ENCODE data around the gene CC2D2A. TPM values are rescaled to one million over a fixed set of nuclear protein-coding genes. Genes with fewer than 3 reads are reported as not detected.
"Not testable (repeated sequence)": the region's sequence is repeated elsewhere in the genome, so short reads cannot be mapped to it uniquely, and the experiment has no call there.

Gene CC2D2A
- total RNA-seq, 2 experiments from 2014 or later, result not detected

- DNase-seq (no peak), ATAC-seq (no peak)
- CTCF ChIA-PET, result no interaction called here
- Mint-ChIP-seq H3K4me3 (no peak overlapping the region), H3K36me3 (peaks cover 31% of the 10 kb centered on the region), H3K27ac (no peak overlapping the region), H3K4me1 (no peaks in the 10 kb centered on the region), H3K9me3 (ENCODE audit: low read depth) (no peaks in the 10 kb centered on the region), H3K27me3 (no peaks in the 10 kb centered on the region)
Measured at GRCh38 chr4:15612136-15612535, 142.5 kb downstream of the CC2D2A start.

GRCh38 chr4:15614891-15615290, 145.2 kb downstream of the CC2D2A start:
- H3K4me3 Mint-ChIP-seq; H3K9me3 Mint-ChIP-seq (ENCODE audit: low read depth); H3K27me3 Mint-ChIP-seq; H3K4me1 Mint-ChIP-seq; ATAC-seq; H3K27ac Mint-ChIP-seq; CTCF ChIA-PET; DNase-seq: not testable (repeated sequence)
- H3K36me3 Mint-ChIP-seq, result peaks cover 45% of the 10 kb centered on the region

- Mint-ChIP-seq H3K9me3 (ENCODE audit: low read depth) (peaks cover 17% of the 10 kb centered on the region), H3K36me3 (peaks cover 61% of the 10 kb centered on the region)
- DNase-seq, H3K27me3 Mint-ChIP-seq, H3K4me1 Mint-ChIP-seq, H3K4me3 Mint-ChIP-seq, H3K27ac Mint-ChIP-seq, ATAC-seq: not testable (repeated sequence)
- CTCF ChIA-PET, result interaction anchor here (1.2 kb wide), 1 partner anchor 9 kb away, joined by 4 read pairs; no protein-coding TSS in a partner anchor
Measured at GRCh38 chr4:15617407-15617806, 147.7 kb downstream of the CC2D2A start.

- Mint-ChIP-seq H3K4me1 (no peaks in the 10 kb centered on the region), H3K9me3 (ENCODE audit: low read depth) (peaks cover 5% of the 10 kb centered on the region), H3K27ac (no peak overlapping the region), H3K27me3 (no peaks in the 10 kb centered on the region), H3K4me3 (no peak overlapping the region), H3K36me3 (peaks cover 42% of the 10 kb centered on the region)
- CTCF ChIA-PET, result interaction anchor here (2.0 kb wide), 1 partner anchor 9 kb away, joined by 4 read pairs; no protein-coding TSS in a partner anchor
- no peak for DNase-seq
- no peak for ATAC-seq
Measured at GRCh38 chr4:15636818-15637217, 167.1 kb downstream of the CC2D2A start.

GRCh38 chr4:15638418-15638817, 168.7 kb downstream of the CC2D2A start:
- no peaks in the 10 kb centered on the region for H3K9me3 Mint-ChIP-seq (ENCODE audit: low read depth)

GRCh38 chr4:15648600-15648999, 178.9 kb downstream of the CC2D2A start:
- peaks cover 2% of the 10 kb centered on the region for H3K36me3 Mint-ChIP-seq
- no peak overlapping the region for H3K4me3 Mint-ChIP-seq
- peaks cover 49% of the 10 kb centered on the region for H3K4me1 Mint-ChIP-seq
- CTCF ChIA-PET, result interaction anchor here (1.6 kb wide), 1 partner anchor 417 kb away, joined by 4 read pairs; no protein-coding TSS in a partner anchor
- H3K9me3 Mint-ChIP-seq (ENCODE audit: low read depth), result no peaks in the 10 kb centered on the region
- no peak for ATAC-seq
- no peak for DNase-seq
- H3K27me3 Mint-ChIP-seq, result no peaks in the 10 kb centered on the region
- H3K27ac Mint-ChIP-seq, result peak overlapping the region; percentile 8

More at GRCh38 chr4:15638418-15638817, 168.7 kb downstream of the CC2D2A start:
- ATAC-seq, result no peak
- CTCF ChIA-PET, result no interaction called here
- Mint-ChIP-seq H3K27ac (no peak overlapping the region), H3K27me3 (no peaks in the 10 kb centered on the region), H3K4me3 (no peak overlapping the region), H3K36me3 (peaks cover 37% of the 10 kb centered on the region), H3K4me1 (no peaks in the 10 kb centered on the region)
- no peak for DNase-seq

GRCh38 chr4:15649914-15650545, 180.3 kb downstream of the CC2D2A start:
- ATAC-seq (peak; percentile 62), DNase-seq (peak; percentile 77)
- Mint-ChIP-seq H3K4me3 (peak overlapping the region; percentile 51), H3K4me1 (peaks cover 58% of the 10 kb centered on the region), H3K27me3 (no peaks in the 10 kb centered on the region), H3K9me3 (ENCODE audit: low read depth) (no peaks in the 10 kb centered on the region), H3K36me3 (peaks cover 4% of the 10 kb centered on the region), H3K27ac (peak overlapping the region; percentile 78)
- CTCF ChIA-PET, result interaction anchor here (0.6 to 1.8 kb wide), 6 partner anchors 15 to 418 kb away, joined by 3 to 7 read pairs (median 3); no protein-coding TSS in a partner anchor

Other genes starting within 250 kb of the CC2D2A start
- gene C1QTNF7, start 41.8 kb upstream of the CC2D2A start, total RNA-seq, result not detected
- gene FBXL5, start 185.5 kb downstream of the CC2D2A start, total RNA-seq, result 10 to 100 TPM; 37.0 to 51.8 TPM
- gene FAM200B, start 211.9 kb downstream of the CC2D2A start, total RNA-seq, result 10 to 100 TPM in 1 of 2 experiments, 1 to 10 TPM in 1; 9.7 to 14.0 TPM
- gene BST1, start 233.2 kb downstream of the CC2D2A start, total RNA-seq, result under 1 TPM; 0.40 to 0.70 TPM

All from activated CD8-positive, alpha-beta memory T cell treated with anti-CD3 and anti-CD28 coated beads, Interleukin-2, amount 10 ng/mL, durations not matched to agents 7 days and 5 days (primary cell).